WERI-Rb-1 (cell line): ENCODE results near the gene CLTC.

Source experiments
- DNase-seq: peaks from one replicate; pipeline ENCODE4 v3.0.0-alpha.2; 2020
- H3K27ac ChIP-seq: fragments of 250-450 bp; sonication (Bioruptor Pico); 2 replicates; pipeline ENCODE4 v1.5.1; 2020; ENCODE audit warnings: mild to moderate bottlenecking, moderate library complexity
- H3K27me3 ChIP-seq: fragments of 250-450 bp; sonication (Bioruptor Pico); 2 replicates; pipeline ENCODE4 v1.5.1; 2021; ENCODE audit warnings: mild to moderate bottlenecking, low read depth, moderate library complexity; ENCODE audit not compliant: insufficient read depth, severe bottlenecking
- H3K36me3 ChIP-seq: fragments of 250-450 bp; sonication (Bioruptor Pico); 2 replicates; pipeline ENCODE4 v1.5.1; 2020; ENCODE audit warnings: mild to moderate bottlenecking, moderate library complexity
- H3K4me3 ChIP-seq: 2 replicates; pipeline ENCODE4 v1.5.1; 2011; ENCODE audit warnings: low read depth, mild to moderate bottlenecking, control low read depth, low read length
- H3K9me3 ChIP-seq: fragments of 250-450 bp; sonication (Bioruptor Pico); 2 replicates; pipeline ENCODE4 v1.5.1; 2021; ENCODE audit warnings: mild to moderate bottlenecking, moderate library complexity; ENCODE audit not compliant: severe bottlenecking
- TF ChIP-seq, protein P1 (sequence below): IDR thresholded peaks from 2 replicates; pipeline ENCODE4 v1.5.1; 2011; ENCODE audit warnings: low read depth, mild to moderate bottlenecking, control low read depth, inconsistent platforms, low read length

The CLTC gene

DNA sequence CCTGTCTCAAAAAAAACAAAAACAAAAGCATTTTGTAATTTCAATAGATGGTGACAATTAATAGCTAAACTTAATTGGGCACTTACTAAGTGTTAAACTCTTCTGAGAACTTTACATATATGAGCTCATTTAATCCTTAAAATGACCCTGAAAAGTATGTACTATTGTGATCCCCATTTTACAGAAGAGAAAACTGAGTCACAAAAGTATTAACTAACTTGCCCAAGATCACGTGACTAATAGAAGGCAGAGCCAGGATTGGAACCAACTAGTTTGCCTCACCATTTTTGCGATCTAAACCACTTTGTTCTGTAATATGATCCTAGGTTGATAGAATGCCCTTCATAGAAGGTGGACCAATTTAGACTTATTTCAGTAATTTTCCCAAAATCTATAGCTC, 114.0 kb downstream of the CLTC start:
- DNase-seq, result no peak
- Histone ChIP-seq H3K27ac (no peak overlapping the region), H3K4me3 (no peak overlapping the region), H3K36me3 (peaks cover 18% of the 10 kb centered on the region), H3K9me3 (no peaks in the 10 kb centered on the region), H3K27me3 (no peaks in the 10 kb centered on the region)
- TF ChIP-seq, protein P1, sequence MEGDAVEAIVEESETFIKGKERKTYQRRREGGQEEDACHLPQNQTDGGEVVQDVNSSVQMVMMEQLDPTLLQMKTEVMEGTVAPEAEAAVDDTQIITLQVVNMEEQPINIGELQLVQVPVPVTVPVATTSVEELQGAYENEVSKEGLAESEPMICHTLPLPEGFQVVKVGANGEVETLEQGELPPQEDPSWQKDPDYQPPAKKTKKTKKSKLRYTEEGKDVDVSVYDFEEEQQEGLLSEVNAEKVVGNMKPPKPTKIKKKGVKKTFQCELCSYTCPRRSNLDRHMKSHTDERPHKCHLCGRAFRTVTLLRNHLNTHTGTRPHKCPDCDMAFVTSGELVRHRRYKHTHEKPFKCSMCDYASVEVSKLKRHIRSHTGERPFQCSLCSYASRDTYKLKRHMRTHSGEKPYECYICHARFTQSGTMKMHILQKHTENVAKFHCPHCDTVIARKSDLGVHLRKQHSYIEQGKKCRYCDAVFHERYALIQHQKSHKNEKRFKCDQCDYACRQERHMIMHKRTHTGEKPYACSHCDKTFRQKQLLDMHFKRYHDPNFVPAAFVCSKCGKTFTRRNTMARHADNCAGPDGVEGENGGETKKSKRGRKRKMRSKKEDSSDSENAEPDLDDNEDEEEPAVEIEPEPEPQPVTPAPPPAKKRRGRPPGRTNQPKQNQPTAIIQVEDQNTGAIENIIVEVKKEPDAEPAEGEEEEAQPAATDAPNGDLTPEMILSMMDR, result no peak

DNA sequence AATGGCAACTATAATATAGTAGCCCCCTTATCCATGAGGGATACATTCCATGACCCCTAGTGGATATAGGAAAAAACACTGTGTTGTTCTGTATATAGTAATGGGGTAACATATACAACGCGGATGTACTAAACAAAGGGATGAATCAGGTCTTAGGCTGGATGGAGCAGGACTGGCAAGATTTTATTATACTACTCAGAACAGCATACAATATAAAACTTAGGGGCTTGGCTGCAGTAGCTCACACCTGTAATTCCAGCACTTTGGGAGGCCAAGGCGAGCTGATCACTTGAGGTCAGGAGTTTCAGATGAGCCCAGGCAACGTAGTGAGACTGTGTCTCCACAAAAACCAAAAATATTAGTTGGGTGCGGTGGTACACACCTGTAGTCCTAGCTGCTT, 114.5 kb downstream of the CLTC start:
- H3K36me3 ChIP-seq, result peaks cover 18% of the 10 kb centered on the region
- no peak overlapping the region for H3K27ac ChIP-seq
- no peak overlapping the region for H3K4me3 ChIP-seq
- H3K9me3 ChIP-seq, result no peaks in the 10 kb centered on the region
- H3K27me3 ChIP-seq, result no peaks in the 10 kb centered on the region
- TF ChIP-seq, protein P1, result no peak
- DNase-seq, result no peak

DNA sequence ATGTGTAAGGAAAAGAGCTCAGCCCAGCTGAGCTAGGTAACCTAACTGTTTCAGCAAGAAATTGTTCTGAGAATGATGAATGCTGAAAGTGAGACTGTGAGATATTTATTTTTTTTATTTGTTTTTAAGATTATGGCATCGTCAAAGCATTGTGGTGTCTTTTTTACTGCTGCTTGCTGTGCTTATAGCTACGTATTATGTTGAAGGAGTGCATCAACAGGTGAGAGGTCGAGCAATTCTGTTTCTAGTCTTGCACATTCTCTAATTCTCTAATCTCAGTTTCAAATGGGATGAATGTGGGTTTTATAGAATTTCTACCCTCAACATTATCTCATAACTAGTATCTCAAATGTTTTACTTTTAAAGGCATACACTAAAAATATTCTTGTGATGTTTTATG, 117.6 kb downstream of the CLTC start:
- Histone ChIP-seq H3K4me3 (no peak overlapping the region), H3K9me3 (no peaks in the 10 kb centered on the region), H3K36me3 (peaks cover 23% of the 10 kb centered on the region), H3K27me3 (no peaks in the 10 kb centered on the region), H3K27ac (no peak overlapping the region)
- TF ChIP-seq, protein P1, result no peak
- no peak for DNase-seq

DNA sequence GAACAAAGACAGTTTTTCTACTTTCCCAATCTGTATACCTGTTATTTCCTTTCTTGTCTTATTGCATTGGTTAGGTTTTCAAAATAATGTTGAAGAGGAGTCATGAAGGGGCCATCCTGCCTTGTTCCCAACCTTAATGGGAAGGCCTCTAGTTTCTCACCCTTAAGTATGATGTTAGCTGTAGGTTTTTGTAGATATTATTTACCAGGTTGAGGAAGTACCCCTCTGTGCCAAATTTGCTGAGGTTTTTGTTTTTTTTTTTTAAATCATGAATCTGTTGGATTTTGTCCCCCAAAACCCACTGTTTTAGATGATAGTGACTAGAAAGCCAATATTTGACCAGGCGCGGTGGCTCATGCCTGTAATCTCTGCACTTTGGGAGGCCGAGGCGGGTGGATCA, 124.1 kb downstream of the CLTC start:
- Histone ChIP-seq H3K36me3 (peaks cover 10% of the 10 kb centered on the region), H3K27ac (no peak overlapping the region), H3K4me3 (no peak overlapping the region), H3K27me3 (no peaks in the 10 kb centered on the region), H3K9me3 (no peaks in the 10 kb centered on the region)
- DNase-seq, result no peak
- TF ChIP-seq, protein P1, result no peak

GRCh38 chr17:59745040-59745439, 125.3 kb downstream of the CLTC start:
- H3K9me3 ChIP-seq, result no peaks in the 10 kb centered on the region
- H3K36me3 ChIP-seq, result peaks cover 10% of the 10 kb centered on the region
- no peak overlapping the region for H3K27ac ChIP-seq
- H3K4me3 ChIP-seq, result no peak overlapping the region
- no peak for DNase-seq
- H3K27me3 ChIP-seq, result no peaks in the 10 kb centered on the region
- TF ChIP-seq, protein P1, result no peak
